GM18861 (cell line): ENCODE results near the gene CPEB3.
"Not testable (repeated sequence)": the region's sequence is repeated elsewhere in the genome, so short reads cannot be mapped to it uniquely, and the experiment has no call there.

ENCODE experiments used
- ATAC-seq: cut with Tn5 transposase; IDR thresholded peaks from one replicate; pipeline ENCODE4 v1.9.1; 2021; ENCODE audit not compliant: unreplicated experiment

CPEB3 gene

GRCh38 chr10:92290837-92291615 lies at the start of gene CPEB3, which contains the start of gene MARCHF5:
Gene CPEB3, minus strand, starts transcription at chr10:92291078. Its CDS starts 50,728 bp downstream, at chr10:92240350.
Gene MARCHF5, plus strand, starts transcription at chr10:92291167. Its CDS starts 328 bp downstream, at chr10:92291495.
- ATAC-seq: peak; percentile 97

GRCh38 chr10:92329927-92330326 lies 39.0 kb upstream of the CPEB3 start:
- ATAC-seq: not testable (repeated sequence)

GRCh38 chr10:92328993-92329392 lies 38.1 kb upstream of the CPEB3 start:
- no peak for ATAC-seq

GRCh38 chr10:92327445-92328433 lies 36.9 kb upstream of the CPEB3 start:
- ATAC-seq: no peak

- ATAC-seq: no peak
Measured at GRCh38 chr10:92323079-92323478, 32.2 kb upstream of the CPEB3 start.

- no peak for ATAC-seq
Measured at GRCh38 chr10:92316610-92317009, 25.7 kb upstream of the CPEB3 start.

- ATAC-seq: no peak
Measured at GRCh38 chr10:92313750-92314149, 22.9 kb upstream of the CPEB3 start.

GRCh38 chr10:92309272-92309671 lies 18.4 kb upstream of the CPEB3 start:
- ATAC-seq: no peak

GRCh38 chr10:92305133-92306072 lies 14.5 kb upstream of the CPEB3 start:
- no peak for ATAC-seq

GRCh38 chr10:92304061-92304460 lies 13.2 kb upstream of the CPEB3 start:
- no peak for ATAC-seq

- no peak for ATAC-seq
Measured at GRCh38 chr10:92303096-92303495, 12.2 kb upstream of the CPEB3 start.

- ATAC-seq: no peak
Measured at GRCh38 chr10:92298487-92298886, 7.6 kb upstream of the CPEB3 start.

GRCh38 chr10:92291921-92292845 lies 1.3 kb upstream of the CPEB3 start:
- no peak for ATAC-seq

- no peak for ATAC-seq
Measured at GRCh38 chr10:92291616-92291865, 663 bp upstream of the CPEB3 start.

GRCh38 chr10:92290076-92290836 lies 622 bp downstream of the CPEB3 start:
- ATAC-seq: no peak

- ATAC-seq: no peak
Measured at GRCh38 chr10:92284112-92284704, 6.7 kb downstream of the CPEB3 start.

- no peak for ATAC-seq
Measured at GRCh38 chr10:92278996-92279696, 11.7 kb downstream of the CPEB3 start.

GRCh38 chr10:92274071-92274470 lies 16.8 kb downstream of the CPEB3 start:
- ATAC-seq: no peak
